ENCODE measurements around the gene ERP29.

ERP29 gene

DNA sequence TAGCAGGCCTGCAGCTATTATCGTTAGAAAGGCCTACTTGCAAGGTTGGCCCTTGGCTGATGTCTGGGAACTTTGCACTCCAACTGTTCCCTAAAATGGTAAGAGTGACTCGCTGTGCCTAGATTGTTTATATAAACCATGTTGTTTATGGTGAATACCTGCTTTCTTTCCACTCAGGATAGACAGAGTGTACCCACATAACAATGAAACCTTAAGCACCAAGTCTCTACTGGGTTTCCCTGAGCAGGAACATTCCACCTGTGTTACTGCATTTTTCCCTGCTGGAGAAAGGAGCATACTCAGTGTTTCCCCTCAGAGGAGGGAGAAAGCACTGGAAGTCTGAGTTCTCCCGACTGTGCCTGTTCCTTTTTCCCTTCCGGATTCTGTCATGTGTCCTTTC lies 32.8 kb downstream of the ERP29 start:
- DNase-seq = no peak

DNA sequence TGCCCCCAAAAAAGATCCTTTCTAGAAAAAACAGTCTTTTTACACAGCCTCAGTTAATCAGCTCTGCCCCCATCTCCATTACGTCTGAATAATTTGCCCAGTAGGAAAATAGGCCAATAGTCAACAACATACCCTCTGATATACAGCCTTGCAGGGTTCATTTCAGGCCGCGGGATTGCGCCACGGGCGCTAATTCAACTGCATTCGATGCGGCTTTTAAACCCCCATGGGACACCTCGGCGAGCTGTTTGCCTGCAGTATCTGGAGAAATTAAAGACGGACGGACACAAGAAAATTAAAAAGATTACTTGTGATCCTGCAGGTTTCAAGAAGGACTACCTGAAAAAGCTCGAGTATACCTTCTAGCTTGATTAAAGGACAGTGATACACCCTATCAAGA lies 36.1 kb downstream of the ERP29 start:
- peak; percentile 0 for DNase-seq

DNA sequence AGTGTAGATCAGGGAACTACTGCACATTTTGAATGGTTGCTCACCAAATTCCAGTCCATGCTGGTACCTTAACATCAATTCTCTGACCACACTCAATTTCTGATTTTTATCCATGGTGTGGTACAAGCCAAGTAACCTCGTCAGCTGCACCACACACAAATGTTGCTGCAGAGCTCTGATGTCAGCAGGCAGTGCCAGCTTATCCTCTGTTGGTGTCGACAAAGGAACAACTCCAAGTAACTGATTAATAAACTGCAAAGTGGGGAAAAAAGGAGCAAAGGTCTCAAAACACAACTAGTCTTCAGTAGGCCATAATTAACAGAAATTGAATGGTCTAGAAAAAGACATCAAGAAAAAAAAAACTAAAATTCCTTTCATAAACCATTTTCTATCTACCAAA lies 47.9 kb downstream of the ERP29 start:
- no peak for DNase-seq

DNA sequence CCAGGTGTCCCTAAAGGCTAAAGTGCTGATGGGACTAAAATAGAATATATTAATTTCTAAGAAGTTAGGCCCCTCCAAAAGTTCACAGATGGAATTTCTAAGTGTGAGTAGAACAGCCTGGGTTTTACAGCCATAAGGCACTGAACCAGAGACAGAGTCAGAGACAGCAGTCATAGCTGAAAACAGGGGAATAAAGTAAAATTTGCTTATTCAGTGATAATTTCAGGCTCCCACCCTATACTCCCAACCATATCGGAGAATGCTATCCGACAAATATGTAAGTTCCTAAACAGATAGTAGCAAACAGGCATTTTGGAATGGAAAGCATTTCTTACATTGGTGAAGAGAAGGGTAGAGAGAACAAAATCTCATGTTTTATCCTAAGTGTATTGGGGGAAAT lies 50.0 kb downstream of the ERP29 start:
- DNase-seq = no peak

DNA sequence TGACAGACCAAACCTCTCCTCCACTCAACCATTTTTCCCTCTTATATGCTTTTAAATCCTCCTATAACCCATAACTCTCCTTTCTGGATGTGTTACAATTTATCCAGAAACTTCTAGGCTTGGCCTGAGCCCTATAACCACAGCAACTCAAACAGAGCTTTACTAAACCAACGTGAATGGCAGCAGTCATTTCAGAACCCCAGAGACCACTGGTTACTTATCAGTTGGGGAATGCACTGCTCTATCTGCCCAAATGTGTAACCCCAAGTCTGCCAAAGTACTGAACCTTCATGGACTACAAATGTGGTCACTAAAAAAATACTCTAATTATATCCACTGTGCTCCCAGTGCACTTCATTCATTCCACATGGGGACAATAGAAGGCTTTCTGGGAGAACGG lies 53.3 kb downstream of the ERP29 start:
- no peak for DNase-seq

Measured in retina (tissue), 1 donor.